Thyroid gland (tissue), 4 donors: Measurements from ENCODE around the gene SEMA3D. TPM values are rescaled to one million over a fixed set of nuclear protein-coding genes. Genes with fewer than 3 reads are reported as not detected.

Source experiments
- DNase-seq, 2 donors: peaks; one replicate each; pipeline ENCODE4 v3.0.0-alpha.2; 2019
- H3K27ac ChIP-seq, 3 donors: fragments of 200-600 bp; sonication (generic); 1 replicate in 2 of 3; 2 replicates in 1 of 3; pipeline ENCODE4 v1.5.1; 2016 to 2019; ENCODE audit warnings: mild to moderate bottlenecking in 1 of 3, moderate library complexity in 1 of 3
- H3K27me3 ChIP-seq: fragments of 200-600 bp; sonication (generic); one replicate; pipeline ENCODE4 v1.5.1; 2019
- H3K36me3 ChIP-seq, 2 donors: fragments of 200-600 bp; sonication (generic); one replicate each; pipeline ENCODE4 v1.5.1; 2016 to 2019
- H3K4me1 ChIP-seq, 2 donors: fragments of 200-600 bp; sonication (generic); one replicate each; pipeline ENCODE4 v1.5.1; 2017 to 2019
- H3K4me3 ChIP-seq, 3 donors: fragments of 200-600 bp; sonication (generic); replicated peaks in 1 of 3; 1 replicate in 2 of 3; 2 replicates in 1 of 3; pipeline ENCODE4 v1.5.1; 2016; ENCODE audit warnings: mild to moderate bottlenecking in 1 of 3
- H3K9me3 ChIP-seq: fragments of 200-600 bp; sonication (generic); one replicate; pipeline ENCODE4 v1.5.1; 2017
- CTCF ChIP-seq, 6 experiments: fragments of 200-600 bp in 3 of 6; fragments of 450-650 bp in 3 of 6; sonication (generic) in 3 of 6; IDR thresholded peaks; one replicate each; pipeline ENCODE4 v1.5.1; 2016 to 2019; ENCODE audit warnings: antibody characterized with exemption in 6 of 6, mild to moderate bottlenecking in 2 of 6, inconsistent platforms in 1 of 6, moderate library complexity in 1 of 6
- POLR2A ChIP-seq, 2 donors: fragments of 450-650 bp; IDR thresholded peaks; one replicate each; pipeline ENCODE4 v1.6.1; 2017; ENCODE audit warnings: antibody characterized with exemption in 2 of 2, mild to moderate bottlenecking in 2 of 2, moderate library complexity in 1 of 2
- WGBS, 2 donors: methylation state at CpG; one replicate each; pipeline ENCODE4 v1.1.5; 2017; 5-methylcytosine and 5-hydroxymethylcytosine counted together
- intact Hi-C: fragments of 100-400 bp; cut with DNase I; formaldehyde crosslinking; loops from one replicate; pipeline ENCODE4 v1.15.1; 2023
- total RNA-seq, 4 donors: library from RNA; depleted of rRNA; stranded (reverse); fragments of >200 nt; gene quantifications; one replicate each; pipeline ENCODE4 v1.2.3, GENCODE V29; 2016

Gene SEMA3D
- total RNA-seq, 4 donors from 2014 or later = 65.8 to 131 (median 91.8) TPM

- 74 to 83% methylated on average over 1 of the region's 1 CpG for WGBS, 2 donors
- Histone ChIP-seq H3K36me3 (no peaks in the 10 kb centered on the region), H3K27me3 (no peaks in the 10 kb centered on the region), H3K9me3 (no peaks in the 10 kb centered on the region), H3K4me3 (no peak overlapping the region), H3K4me1 (no peaks in the 10 kb centered on the region), H3K27ac (no peak overlapping the region)
- no peak for TF ChIP-seq CTCF (IDR thresholded peaks at IDR 0.05)
- no peak for TF ChIP-seq POLR2A (IDR thresholded peaks at IDR 0.05)
- intact Hi-C loops = no loop called here
- no peak for DNase-seq
These were observed 240.3 kb downstream of the SEMA3D start for GRCh38 chr7:84946549-84946948.
